HepG2 (cell line): ENCODE data around the gene TRIO. TPM values are rescaled to one million over a fixed set of nuclear protein-coding genes. Genes with fewer than 3 reads are reported as not detected.
A peak's percentile ranks its signal among the peaks of the same experiment; 100 is the strongest.

ENCODE experiments used
- ATAC-seq: fragments of 200-7000 bp; cut with Tn5 transposase; 3 replicates; pipeline ENCODE4 v1.9.1; 2020; ENCODE audit warnings: mild to moderate bottlenecking, moderate library complexity
- BruUV-seq: library from RNA; stranded (reverse); fragments of 400-500 nt; replicated peaks from 2 replicates; lab custom pipeline; 2021; lab: Mats Ljungman, UMichigan
- CTCF ChIA-PET: fragments of 300-600 bp; formaldehyde crosslinking; extraction: SDS; loops from one replicate; lab custom pipeline; 2021; ENCODE audit warnings: low total read pairs, inconsistent platforms, low intra/inter-chr PET ratio; lab: Yijun Ruan, JAX
- POLR2A ChIA-PET: fragments of 350-600 bp; sonication (Branson Sonifier 250); formaldehyde crosslinking; loops from one replicate; lab custom pipeline; 2020; ENCODE audit warnings: antibody characterized with exemption, inconsistent platforms; lab: Yijun Ruan, JAX
- DNase-seq: peaks from one replicate; pipeline ENCODE4 v3.0.0-alpha.2; 2015; ENCODE audit warnings: low spot score
- FAIRE-seq: peaks from 3 replicates; lab custom pipeline; 2011; peaks lifted over from hg19 to GRCh38; lab: Jason Lieb, UNC
- H2AFZ ChIP-seq: one replicate; pipeline ENCODE4 v1.6.1; 2011; ENCODE audit warnings: low read length, inconsistent platforms
- H3K27ac ChIP-seq: fragments of 300-600 bp; 3 replicates; pipeline ENCODE4 v1.8.0; 2011; ENCODE audit warnings: mixed run types, mild to moderate bottlenecking, mixed read lengths, low read length, inconsistent platforms; ENCODE audit not compliant: insufficient read depth; ENCODE audit errors: extremely low read length
- H3K27me3 ChIP-seq, 2 experiments: fragments of 200-600 bp in 1 of 2; 2 replicates in 1 of 2; 3 replicates in 1 of 2; pipeline versions ENCODE4 v1.6.0 to v1.8.0; 2011; ENCODE audit warnings: low read length in 2 of 2, mild to moderate bottlenecking in 2 of 2, moderate library complexity in 2 of 2, inconsistent platforms in 1 of 2; ENCODE audit not compliant: insufficient read depth in 2 of 2, control insufficient read depth in 1 of 2
- H3K36me3 ChIP-seq, 2 experiments: fragments of 200-600 bp in 1 of 2; replicated peaks in 1 of 2; 2 replicates in 1 of 2; 3 replicates in 1 of 2; pipeline versions ENCODE4 v1.5.1 to v1.8.0; 2011; ENCODE audit warnings: low read length in 2 of 2, inconsistent platforms in 1 of 2; ENCODE audit not compliant: insufficient read depth in 2 of 2, control insufficient read depth in 1 of 2
- H3K4me1 ChIP-seq: 2 replicates; pipeline ENCODE4 v1.5.1; 2012; ENCODE audit warnings: low read length, inconsistent platforms; ENCODE audit not compliant: insufficient read depth
- H3K4me2 ChIP-seq: 2 replicates; pipeline ENCODE4 v1.6.0; 2011; ENCODE audit warnings: low read depth, low read length, inconsistent platforms
- H3K4me3 ChIP-seq, 3 experiments: fragments of 200-600 bp in 1 of 3; sonication (generic), shearing (Covaris generic) in 1 of 3; replicated peaks in 1 of 3; 2 replicates each; pipeline ENCODE4 v1.5.1; 2011 to 2016; ENCODE audit warnings: low read length in 3 of 3, inconsistent platforms in 2 of 3, low read depth in 2 of 3, mild to moderate bottlenecking in 2 of 3, control low read depth in 1 of 3, mixed read lengths in 1 of 3; ENCODE audit not compliant: insufficient read depth in 1 of 3
- H3K79me2 ChIP-seq: one replicate; pipeline ENCODE4 v1.6.1; 2011; ENCODE audit warnings: low read length, inconsistent platforms; ENCODE audit not compliant: insufficient read depth
- H3K9ac ChIP-seq: 2 replicates; pipeline ENCODE4 v1.6.0; 2011; ENCODE audit warnings: mild to moderate bottlenecking, low read depth, low read length, inconsistent platforms; ENCODE audit not compliant: insufficient read depth
- H3K9me3 ChIP-seq: 2 replicates; pipeline ENCODE4 v1.5.1; 2012; ENCODE audit warnings: mild to moderate bottlenecking, low read length
- H4K20me1 ChIP-seq: 2 replicates; pipeline ENCODE4 v1.6.0; 2011; ENCODE audit warnings: inconsistent platforms, mild to moderate bottlenecking, low read length, moderate library complexity; ENCODE audit not compliant: insufficient read depth
- ARID5B ChIP-seq: IDR thresholded peaks from 2 replicates; pipeline ENCODE4 v1.4.0; 2020; ENCODE audit warnings: mild to moderate bottlenecking, missing genetic modification reagents
- ATF7 ChIP-seq, 2 experiments: fragments of 450-650 bp in 1 of 2; sonication (generic) in 1 of 2; formaldehyde crosslinking in 1 of 2; IDR thresholded peaks; 2 replicates each; pipeline versions ENCODE4 v1.4.0 to v1.6.1; 2016 to 2020; ENCODE audit warnings: antibody characterized with exemption in 1 of 2, mild to moderate bottlenecking in 1 of 2, missing genetic modification reagents in 1 of 2
- BCL6 ChIP-seq: IDR thresholded peaks from 2 replicates; pipeline ENCODE4 v1.6.1; 2016; ENCODE audit warnings: missing genetic modification reagents, missing compliant biosample characterization
- CBX5 ChIP-seq: sonication (generic); formaldehyde crosslinking; IDR thresholded peaks from 2 replicates; pipeline ENCODE4 v1.4.0; 2020; ENCODE audit warnings: missing genetic modification reagents, borderline replicate concordance
- EZH2 ChIP-seq: conservative IDR thresholded peaks from 2 replicates; pipeline ENCODE4 v1.6.1; 2012; ENCODE audit warnings: mild to moderate bottlenecking, low read depth, low read length, moderate library complexity
- FOSL1 ChIP-seq: sonication (generic); formaldehyde crosslinking; IDR thresholded peaks from 2 replicates; pipeline ENCODE4 v1.9.0; 2021; ENCODE audit warnings: missing genetic modification reagents, borderline replicate concordance
- GLI4 ChIP-seq: sonication (generic); formaldehyde crosslinking; IDR thresholded peaks from 2 replicates; pipeline ENCODE4 v1.5.1; 2020; ENCODE audit warnings: missing genetic modification reagents, mild to moderate bottlenecking, moderate library complexity, borderline replicate concordance
- GPN1 ChIP-seq: sonication (generic); formaldehyde crosslinking; IDR thresholded peaks from 2 replicates; pipeline ENCODE4 v1.5.1; 2020; ENCODE audit warnings: missing genetic modification reagents, borderline replicate concordance
- KAT8 ChIP-seq: IDR thresholded peaks from 2 replicates; pipeline ENCODE4 v1.6.1; 2016; ENCODE audit warnings: missing genetic modification reagents, missing compliant biosample characterization
- NCOR1 ChIP-seq: fragments of 200-600 bp; sonication (generic); IDR thresholded peaks from 2 replicates; pipeline ENCODE4 v1.7.0; 2017; ENCODE audit warnings: antibody characterized with exemption, low read length, borderline replicate concordance
- RAD21 ChIP-seq: fragments of 450-650 bp; formaldehyde crosslinking; IDR thresholded peaks from 2 replicates; pipeline ENCODE4 v1.5.0; 2020; ENCODE audit warnings: mild to moderate bottlenecking
- TGIF2 ChIP-seq: IDR thresholded peaks from 2 replicates; pipeline ENCODE4 v1.6.1; 2016; ENCODE audit warnings: control low read depth, missing compliant biosample characterization
- ZFAT ChIP-seq: sonication (generic); formaldehyde crosslinking; conservative IDR thresholded peaks from 2 replicates; pipeline ENCODE4 v1.8.1; 2023; ENCODE audit warnings: missing genetic modification reagents, inconsistent platforms
- ZNF160 ChIP-seq: sonication (generic); formaldehyde crosslinking; IDR thresholded peaks from 2 replicates; pipeline ENCODE4 v1.8.0; 2022; ENCODE audit warnings: mild to moderate bottlenecking, inconsistent platforms, missing genetic modification reagents
- ZNF770 ChIP-seq: sonication (generic); formaldehyde crosslinking; IDR thresholded peaks from 2 replicates; pipeline ENCODE4 v1.5.0; 2020; ENCODE audit warnings: mild to moderate bottlenecking, missing genetic modification reagents
- ZNF788 ChIP-seq: sonication (generic); formaldehyde crosslinking; IDR thresholded peaks from 2 replicates; pipeline ENCODE4 v1.5.0; 2020; ENCODE audit warnings: mild to moderate bottlenecking, missing genetic modification reagents, borderline replicate concordance
- WGBS: methylation state at CpG from one replicate; pipeline ENCODE4 v1.1.6; 2017; ENCODE audit warnings: low lambda C conversion rate; 5-methylcytosine and 5-hydroxymethylcytosine counted together
- in situ Hi-C: cut with HindIII; loops from 2 replicates; pipeline ENCODE4 v1.10.0; 2017; ENCODE audit warnings: low pct_unique_long_range_greater_than_20kb; ENCODE audit not compliant: extremely low pct_ligation_motif_present
- intact Hi-C: fragments of 100-400 bp; cut with micrococcal nuclease; formaldehyde crosslinking; loops from one replicate; pipeline ENCODE4 v1.10.0; 2022; ENCODE audit not compliant: unreplicated experiment
- polyA plus RNA-seq, 8 experiments: library from polyadenylated mRNA; depleted of rRNA in 3 of 8; stranded (reverse) in 7 of 8; unstranded in 1 of 8; fragments of >200 nt; fragmentation: Illumina TruSeq in 4 of 8; extraction: Trizol in 4 of 8; gene quantifications; 2 replicates each; pipeline versions ENCODE4 v1.2.1 to v1.2.3, GENCODE V29; 2011 to 2016; ENCODE audit warnings: low read depth in 4 of 8, missing spikeins in 1 of 8, mixed read lengths in 1 of 8; ENCODE audit not compliant: insufficient read depth in 1 of 8
- total RNA-seq, 5 experiments: library from RNA; depleted of rRNA; stranded (reverse); fragments of >200 nt; fragmentation: Illumina TruSeq; extraction: Trizol; gene quantifications; 2 replicates each; pipeline ENCODE4 v1.2.3, GENCODE V29; 2016; ENCODE audit warnings: low read depth in 1 of 5

TRIO gene
- total and polyA plus RNA-seq, 2 of the 13 experiments (the other 11 are each of a cell fraction or from before 2014, with no cell fraction given) = 45.2 to 45.9 TPM

- Histone ChIP-seq H3K9ac (no peak overlapping the region; the same call in 1 of the 2 replicates), H4K20me1 (peaks cover 19% of the 10 kb centered on the region), H3K79me2 (peaks cover 97% of the 10 kb centered on the region), H3K36me3 (no peaks in the 10 kb centered on the region), H3K27ac (peak overlapping the region; percentile 71), H3K27me3 (no peaks in the 10 kb centered on the region), H2AFZ (no peak overlapping the region), H3K4me2 (peak overlapping the region; percentile 77), H3K4me3 (peak overlapping the region in 2 of 3 experiments; percentile 43 to 57; a peak in 4 of 6 replicates), H3K4me1 (peaks cover 96% of the 10 kb centered on the region), H3K9me3 (no peaks in the 10 kb centered on the region)
- ATAC-seq (peak; percentile 83), DNase-seq (peak; percentile 59), FAIRE-seq (peak; percentile 56)
- WGBS = 8% methylated on average over 6 of the region's 6 CpGs
- ChIA-PET POLR2A (interaction anchor here (1.0 to 1.2 kb wide), 3 partner anchors 45 to 70 kb away, joined by 3 to 6 read pairs (median 3); no protein-coding TSS in a partner anchor), CTCF (no interaction called here)
- in situ Hi-C loops = loop anchor here (5.0 kb wide), 1 partner anchor 47 kb away; no protein-coding TSS in a partner anchor
- intact Hi-C loops = loop anchor here (2.0 to 10.0 kb wide), 2 partner anchors 51 to 671 kb away; no protein-coding TSS in a partner anchor
- no TSS peak for BruUV-seq
- TF ChIP-seq FOSL1 (CRISPR knock-in tag) (no peak), NCOR1 (no peak), KAT8 (no peak), ZNF160 (CRISPR knock-in tag) (no peak), ZNF770 (CRISPR knock-in tag) (no peak), GLI4 (CRISPR knock-in tag) (no peak), RAD21 (no peak), EZH2 (no peak), CBX5 (CRISPR knock-in tag) (peak; percentile 24; the same call in 1 of the 2 replicates), ARID5B (CRISPR knock-in tag) (peak; percentile 71), BCL6 (CRISPR knock-in tag) (peak; percentile 92), TGIF2 (CRISPR knock-in tag) (peak; percentile 34; the same call in 1 of the 2 replicates), ATF7 (IDR thresholded peaks at IDR 0.05) (no peak), ATF7 (CRISPR knock-in tag; IDR thresholded peaks at IDR 0.05) (no peak), GPN1 (no peak), ZNF788 (no peak), ZFAT (CRISPR knock-in tag) (no peak)
Observed at GRCh38 chr5:14213813-14214585, 70.9 kb downstream of the TRIO start.
